OCI-LY1 (cell line): Measurements from ENCODE around the gene DBH.

Experiments used
- EZH2 ChIP-seq: fragments of 200-600 bp; sonication (generic), shearing (Covaris generic); IDR thresholded peaks from 2 replicates; pipeline ENCODE4 v1.8.0; 2017; ENCODE audit warnings: borderline replicate concordance, mixed run types, mild to moderate bottlenecking, antibody characterized with exemption, low read length, moderate library complexity, mixed read lengths
- TF ChIP-seq, protein P1 (sequence below): fragments of 200-600 bp; sonication (generic), shearing (Covaris generic); IDR thresholded peaks from 2 replicates; pipeline ENCODE4 v1.5.1; 2017; ENCODE audit warnings: mild to moderate bottlenecking, antibody characterized with exemption, low read length, moderate library complexity, mixed read lengths

DNA sequence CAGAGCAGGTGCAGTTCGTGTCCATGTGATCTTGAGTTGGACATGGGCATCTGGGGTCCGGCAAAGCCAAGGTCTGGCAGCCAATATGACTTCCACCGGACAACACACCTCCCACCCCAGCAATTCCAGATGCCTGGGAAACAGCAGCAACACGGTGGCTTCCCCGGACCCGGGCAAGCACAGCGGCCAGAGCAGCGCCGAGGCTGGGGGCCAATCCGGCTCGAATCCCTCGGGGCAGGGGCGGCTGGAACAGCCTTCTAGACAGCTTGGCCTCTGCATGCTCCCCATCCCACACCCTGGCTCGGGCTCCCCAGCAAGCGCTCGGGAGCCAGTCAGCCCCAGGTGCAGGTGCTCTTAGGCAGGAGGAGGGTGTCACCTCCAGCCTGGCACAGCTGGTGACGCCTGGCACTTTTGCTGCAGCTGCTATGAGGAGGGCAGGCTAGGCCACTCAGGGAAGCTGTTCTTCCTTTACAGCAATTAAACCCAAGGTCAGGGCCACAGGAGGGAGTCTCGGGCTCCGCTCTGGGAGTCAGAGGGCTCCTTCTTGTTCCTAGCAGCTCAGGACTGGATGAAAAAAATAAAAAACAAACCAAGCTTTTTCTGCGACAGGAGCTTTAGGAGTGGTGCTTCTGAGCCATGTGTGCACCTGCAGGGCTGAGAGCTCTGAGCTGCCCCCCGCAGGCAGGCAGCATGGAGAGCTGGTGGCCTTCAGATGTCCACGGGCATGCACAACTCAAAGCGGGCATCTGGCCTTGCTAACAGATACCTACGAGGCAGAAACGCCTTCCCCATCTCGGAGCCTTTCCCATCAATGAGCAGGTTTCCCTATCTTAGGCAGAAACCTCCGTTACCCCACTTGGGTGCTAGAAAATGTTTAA lies 28.2 kb downstream of the DBH start:
- TF ChIP-seq, protein P1, sequence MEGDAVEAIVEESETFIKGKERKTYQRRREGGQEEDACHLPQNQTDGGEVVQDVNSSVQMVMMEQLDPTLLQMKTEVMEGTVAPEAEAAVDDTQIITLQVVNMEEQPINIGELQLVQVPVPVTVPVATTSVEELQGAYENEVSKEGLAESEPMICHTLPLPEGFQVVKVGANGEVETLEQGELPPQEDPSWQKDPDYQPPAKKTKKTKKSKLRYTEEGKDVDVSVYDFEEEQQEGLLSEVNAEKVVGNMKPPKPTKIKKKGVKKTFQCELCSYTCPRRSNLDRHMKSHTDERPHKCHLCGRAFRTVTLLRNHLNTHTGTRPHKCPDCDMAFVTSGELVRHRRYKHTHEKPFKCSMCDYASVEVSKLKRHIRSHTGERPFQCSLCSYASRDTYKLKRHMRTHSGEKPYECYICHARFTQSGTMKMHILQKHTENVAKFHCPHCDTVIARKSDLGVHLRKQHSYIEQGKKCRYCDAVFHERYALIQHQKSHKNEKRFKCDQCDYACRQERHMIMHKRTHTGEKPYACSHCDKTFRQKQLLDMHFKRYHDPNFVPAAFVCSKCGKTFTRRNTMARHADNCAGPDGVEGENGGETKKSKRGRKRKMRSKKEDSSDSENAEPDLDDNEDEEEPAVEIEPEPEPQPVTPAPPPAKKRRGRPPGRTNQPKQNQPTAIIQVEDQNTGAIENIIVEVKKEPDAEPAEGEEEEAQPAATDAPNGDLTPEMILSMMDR = no peak
- no peak for TF ChIP-seq EZH2
